SK-N-MC (cell line): Measurements from ENCODE around the gene TMEM273.
"Not testable (repeated sequence)": the region's sequence is repeated elsewhere in the genome, so short reads cannot be mapped to it uniquely, and the experiment has no call there.

ENCODE experiments used
- EZH2 ChIP-seq: fragments of 200-600 bp; sonication (generic); IDR thresholded peaks from one replicate; pipeline ENCODE4 v1.6.1; 2017; ENCODE audit warnings: antibody characterized with exemption
- POLR2AphosphoS5 ChIP-seq: IDR thresholded peaks from 2 replicates; pipeline ENCODE4 v1.6.1; 2012; ENCODE audit warnings: mild to moderate bottlenecking, low read depth, low read length, borderline replicate concordance

GRCh38 chr10:49195864-49196263 is 7.7 kb upstream of the TMEM273 start:
- not testable (repeated sequence) for TF ChIP-seq POLR2AphosphoS5, EZH2
